Fibroblast of peridontal ligament (primary cell): Measurements from ENCODE around the gene SMOC1.

Experiments used
- DNase-seq: peaks from one replicate; pipeline ENCODE4 v3.0.0-alpha.2; 2010; ENCODE audit errors: extremely low read depth

The SMOC1 gene

DNA sequence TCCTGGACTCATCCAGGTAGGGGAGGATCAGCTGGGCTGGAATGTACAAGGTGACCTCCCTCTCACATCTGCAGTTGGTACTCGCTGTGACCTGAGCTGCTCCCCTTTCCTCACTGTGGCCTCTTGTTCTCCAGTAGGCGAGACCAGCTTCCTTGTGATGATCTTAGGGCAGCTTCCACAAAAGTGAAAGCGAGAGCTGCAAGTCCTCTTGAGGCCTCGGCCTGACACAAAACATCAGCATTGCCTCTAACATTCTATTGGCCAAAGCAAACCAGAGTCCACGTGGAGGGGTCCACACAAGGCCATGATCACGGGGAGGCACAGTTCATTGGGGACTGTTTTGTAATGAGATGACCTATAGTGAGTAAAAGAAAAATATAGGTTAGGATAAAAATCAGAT is 127.5 kb downstream of the SMOC1 start:
- DNase-seq, result no peak

- DNase-seq, result no peak
Observed at GRCh38 chr14:70008284-70009262, 129.4 kb downstream of the SMOC1 start.

GRCh38 chr14:70009961-70010360 is 130.7 kb downstream of the SMOC1 start:
- no peak for DNase-seq

DNA sequence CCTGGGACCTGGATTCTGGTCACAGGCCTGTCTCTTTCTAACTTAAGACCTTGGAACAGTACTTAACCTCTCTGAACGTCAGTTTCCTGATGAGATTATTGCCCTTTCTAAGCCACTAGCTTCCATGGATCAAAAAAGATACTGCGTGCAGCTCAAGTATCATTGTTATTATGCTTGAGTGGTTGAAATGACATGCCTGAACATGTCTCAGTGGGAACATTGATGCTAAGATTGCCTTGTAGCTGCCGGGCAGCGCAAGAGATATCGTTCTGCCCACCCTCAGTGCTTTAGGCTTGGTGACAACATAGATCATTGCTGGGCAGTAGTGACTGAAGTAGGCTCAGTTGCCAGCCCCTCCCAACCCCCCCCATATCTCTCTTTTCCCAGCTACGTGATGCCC is 131.9 kb downstream of the SMOC1 start:
- no peak for DNase-seq

- no peak for DNase-seq
Observed at GRCh38 chr14:70011708-70012107, 132.5 kb downstream of the SMOC1 start.

- DNase-seq, result no peak
Observed at GRCh38 chr14:70013271-70013873, 134.2 kb downstream of the SMOC1 start.

DNA sequence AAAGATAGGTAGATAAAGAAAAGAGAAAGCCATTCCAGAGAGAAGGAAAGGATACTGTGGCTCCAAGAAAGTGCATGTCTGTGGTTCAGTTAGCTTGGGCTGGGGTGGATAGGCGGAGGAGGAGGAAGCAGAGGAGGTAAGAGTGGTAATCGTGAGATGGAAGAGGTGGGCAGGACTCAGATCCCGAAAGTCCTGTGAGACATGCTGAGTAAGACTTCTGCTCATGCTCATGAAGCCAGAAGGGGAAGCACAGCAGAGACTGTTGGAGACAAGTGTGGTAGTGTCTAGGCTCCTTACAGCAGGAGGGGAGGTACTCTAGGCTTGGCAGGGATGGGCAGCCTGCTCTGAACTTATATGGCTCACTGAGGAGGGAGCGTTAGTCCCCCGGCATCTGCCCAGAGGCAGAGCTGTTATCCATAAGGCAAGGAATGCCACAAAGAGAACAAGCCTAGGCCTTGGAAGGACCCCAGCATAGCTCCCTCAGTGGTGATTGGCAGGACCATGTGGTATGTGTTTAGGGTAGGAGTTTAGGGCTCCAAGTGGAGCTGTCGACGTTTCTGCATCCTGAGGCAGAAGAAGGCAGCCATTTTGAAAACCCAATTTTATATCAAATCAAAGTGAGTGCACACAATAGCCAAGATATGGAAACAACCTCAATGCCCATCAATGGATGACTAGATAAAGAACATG is 135.3 kb downstream of the SMOC1 start:
- no peak for DNase-seq

DNA sequence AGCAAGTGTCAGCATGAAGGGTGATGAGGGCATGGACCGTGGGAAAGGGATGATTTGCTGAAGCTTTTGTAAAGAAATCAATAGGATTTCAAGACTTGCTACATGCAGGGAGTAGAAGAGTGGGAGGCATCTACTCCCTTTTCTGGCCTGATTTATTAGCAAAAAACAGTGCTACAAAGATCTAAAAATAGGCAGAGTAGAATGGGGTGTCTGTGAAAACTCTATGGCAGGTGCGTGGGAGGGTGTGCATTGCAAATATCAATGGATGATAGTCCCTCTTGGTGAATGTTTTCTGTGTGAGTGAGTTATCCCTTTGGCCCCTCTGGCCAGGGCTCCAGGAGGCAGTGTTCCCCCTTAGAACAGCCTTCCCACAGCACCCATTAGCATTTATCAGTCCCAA is 139.0 kb downstream of the SMOC1 start:
- no peak for DNase-seq

DNA sequence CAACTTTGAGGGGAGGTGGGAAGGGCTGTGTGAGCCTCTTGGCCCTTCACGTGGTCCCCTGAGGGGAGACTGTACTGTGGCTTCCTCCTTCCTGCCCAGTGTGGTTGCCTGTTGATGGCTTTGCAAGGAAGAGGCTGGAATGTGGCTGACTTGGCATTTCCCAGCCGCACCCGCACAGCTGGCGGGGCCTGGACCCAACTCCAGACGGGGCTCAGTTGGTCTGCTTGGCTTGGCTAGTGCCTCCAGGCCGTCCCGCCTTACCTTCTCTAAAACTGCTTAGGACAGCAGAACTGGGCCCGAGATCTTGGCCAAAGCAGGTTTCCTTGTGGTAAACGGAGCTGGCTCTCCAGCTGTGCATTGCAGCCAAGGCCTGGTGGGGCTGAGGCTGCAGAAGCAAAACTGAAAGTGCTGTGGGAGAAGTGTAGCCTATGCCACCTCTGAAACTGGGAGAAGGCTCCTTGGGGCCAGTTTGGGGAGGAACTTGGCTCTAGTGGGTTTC is 139.5 kb downstream of the SMOC1 start:
- DNase-seq, result peak; percentile 13

DNA sequence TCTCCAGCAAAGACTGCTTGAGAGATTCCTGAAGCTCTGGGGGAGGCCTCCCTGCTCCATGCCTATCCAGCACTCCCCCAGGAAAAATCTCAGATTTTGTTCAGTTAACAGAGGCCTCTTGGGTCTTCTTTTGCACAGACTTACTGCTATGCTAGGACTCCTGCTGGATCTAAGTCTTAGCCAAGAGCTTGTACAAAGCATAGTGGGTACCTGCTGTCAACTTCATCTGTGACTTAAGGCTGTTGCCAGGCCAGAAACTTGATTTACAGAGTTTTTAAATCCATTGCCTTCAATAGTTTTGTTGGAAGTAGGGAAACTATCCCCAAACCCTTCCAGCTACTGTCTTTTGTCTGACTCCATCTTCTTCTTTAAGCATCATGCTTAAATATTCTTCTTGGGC is 140.5 kb downstream of the SMOC1 start:
- DNase-seq, result no peak

- DNase-seq, result no peak
Observed at GRCh38 chr14:70020352-70021170, 141.3 kb downstream of the SMOC1 start.

DNA sequence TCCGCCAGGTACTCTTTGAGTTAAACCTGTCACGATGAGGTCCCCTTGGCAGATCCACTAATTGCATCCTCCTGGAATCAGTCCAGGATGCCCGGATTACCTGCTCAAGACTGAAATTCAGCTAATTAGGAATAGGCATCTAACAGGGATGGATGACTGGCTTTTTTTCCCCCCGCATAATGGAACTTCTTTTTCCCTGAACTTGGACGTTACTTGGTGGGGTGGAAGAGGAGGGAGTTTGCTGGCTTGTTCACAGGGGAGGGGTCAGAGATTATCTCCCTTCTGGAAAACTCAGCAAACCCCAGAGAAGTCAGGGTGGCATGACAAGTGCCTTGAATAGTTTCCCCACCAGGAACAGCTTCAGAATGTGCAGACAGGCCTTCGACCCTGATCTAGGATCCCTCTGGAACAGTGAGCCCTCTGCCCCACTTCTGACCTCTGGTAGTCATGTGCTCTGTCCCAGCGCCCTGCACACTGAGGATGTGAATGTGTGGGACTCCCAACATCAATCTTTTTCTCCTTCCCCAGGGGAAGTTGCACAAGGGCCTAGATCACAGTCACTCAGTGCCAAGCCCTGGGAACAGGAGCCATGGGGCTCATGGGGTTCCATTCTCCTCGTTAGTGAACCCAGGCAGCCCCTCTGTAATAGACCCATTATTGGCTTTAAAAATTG is 142.5 kb downstream of the SMOC1 start:
- no peak for DNase-seq

DNA sequence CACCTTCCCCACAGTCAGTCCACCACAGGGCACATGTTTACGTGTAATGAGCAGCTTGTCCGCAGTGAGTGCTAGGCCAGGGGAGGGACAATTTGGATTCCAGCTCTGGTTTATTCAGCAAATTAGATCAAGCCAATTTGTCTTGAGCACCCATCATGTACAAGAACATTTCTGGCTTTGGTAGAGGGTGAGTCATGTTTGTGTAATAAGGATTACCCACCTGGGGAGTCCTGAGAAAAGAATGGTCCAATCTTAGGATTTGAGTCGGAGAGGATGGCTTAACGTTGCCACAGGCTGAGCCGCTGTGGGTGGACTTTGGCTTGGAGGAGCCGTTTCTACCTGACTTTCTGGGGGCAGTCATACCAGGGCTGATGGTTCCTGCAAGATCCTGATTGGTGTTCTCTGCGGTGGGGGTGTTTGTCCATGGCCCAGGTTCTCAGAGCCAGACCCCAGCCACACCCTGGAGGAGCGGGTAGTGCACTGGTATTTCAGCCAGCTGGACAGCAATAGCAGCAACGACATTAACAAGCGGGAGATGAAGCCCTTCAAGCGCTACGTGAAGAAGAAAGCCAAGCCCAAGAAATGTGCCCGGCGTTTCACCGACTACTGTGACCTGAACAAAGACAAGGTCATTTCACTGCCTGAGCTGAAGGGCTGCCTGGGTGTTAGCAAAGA is 143.7 kb downstream of the SMOC1 start:
- no peak for DNase-seq

DNA sequence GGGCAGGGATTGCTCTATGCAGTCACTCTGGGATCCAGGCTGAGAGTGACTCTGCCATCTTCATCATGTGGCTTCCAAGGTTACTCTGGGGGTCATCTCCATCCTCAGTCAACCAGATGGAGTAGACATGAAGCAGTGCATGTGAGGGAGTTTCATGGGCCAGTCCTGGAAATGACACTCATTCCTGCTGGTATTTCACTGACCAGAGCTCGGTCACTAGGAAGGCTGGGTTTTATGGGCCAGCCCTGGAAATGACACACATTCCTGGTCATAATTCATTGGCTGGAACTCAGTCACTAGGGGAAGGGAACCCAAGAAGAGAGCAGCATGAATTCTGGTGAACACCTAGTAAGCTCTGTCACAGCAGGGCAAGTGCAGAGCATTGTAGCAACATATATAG is 144.7 kb downstream of the SMOC1 start:
- DNase-seq, result no peak

DNA sequence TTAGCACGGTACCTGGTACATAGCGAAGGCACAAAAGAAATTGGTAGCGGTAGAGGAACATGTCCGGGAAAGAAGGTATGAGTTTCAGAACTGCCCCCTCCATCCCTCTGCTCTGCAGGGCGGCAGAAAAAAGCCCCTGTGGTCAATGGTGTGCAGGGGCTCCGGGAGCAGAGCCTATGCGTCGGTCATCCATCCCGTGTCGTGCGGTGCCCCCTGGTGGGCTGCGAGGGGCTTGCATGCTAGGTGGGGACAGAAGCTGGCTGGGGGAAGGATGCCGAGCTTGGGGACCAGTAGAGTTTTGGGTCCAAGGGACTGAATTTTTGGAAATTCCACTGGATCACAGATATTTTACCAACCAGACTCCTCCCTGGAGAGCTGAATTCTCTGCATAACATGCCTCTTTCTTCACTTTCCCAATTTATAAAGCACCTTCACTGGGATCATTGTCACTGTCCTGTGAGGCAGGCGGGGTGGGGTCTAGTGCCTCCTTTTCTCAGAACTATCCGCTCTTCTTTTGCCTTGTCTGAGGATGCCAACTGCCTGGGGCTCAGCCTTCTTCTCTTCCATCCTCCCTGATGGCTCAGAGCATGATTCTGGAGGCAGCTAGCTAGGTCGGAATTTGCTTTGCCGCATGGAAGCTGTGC is 148.7 kb downstream of the SMOC1 start:
- DNase-seq, result peak; percentile 16

DNA sequence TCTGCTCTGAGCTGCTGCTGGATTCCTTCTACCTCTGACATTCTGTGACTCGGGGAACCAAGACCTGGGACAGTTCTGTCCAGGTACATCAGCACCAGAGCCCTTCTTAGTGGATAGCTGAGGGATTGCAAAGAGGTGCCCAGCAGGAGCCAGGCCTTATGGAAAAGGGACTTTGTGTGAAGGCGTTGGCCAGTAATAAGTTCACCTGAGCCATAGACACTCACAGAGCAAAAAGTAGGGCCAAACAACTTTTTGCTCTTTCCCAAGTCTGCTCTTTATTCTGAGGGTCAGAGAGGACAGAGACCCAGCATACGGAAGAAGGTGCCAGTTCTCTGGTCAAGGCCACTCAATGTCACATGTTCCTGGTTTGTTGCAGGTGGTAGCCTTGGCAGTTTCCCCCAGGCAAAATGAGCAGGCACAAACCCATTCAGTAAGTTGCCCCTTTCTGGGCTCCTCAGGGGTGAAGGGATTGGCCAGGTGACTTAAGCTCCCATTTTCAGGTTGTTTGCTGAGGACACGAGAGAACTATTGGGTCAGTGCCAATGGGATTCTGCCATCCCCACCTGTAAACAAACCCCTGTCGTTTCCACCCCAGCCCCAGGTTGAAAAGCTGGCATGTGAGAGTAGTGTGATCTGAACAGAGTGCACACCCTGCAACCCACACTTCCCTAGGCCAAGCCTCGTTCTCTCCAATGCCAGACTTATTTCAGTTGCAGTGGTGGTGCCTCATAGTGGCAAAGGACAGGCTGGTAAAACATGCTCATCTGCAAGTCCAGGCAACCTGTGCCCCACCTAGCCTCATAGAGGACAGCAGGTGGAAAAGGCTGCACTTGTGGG is 150.3 kb downstream of the SMOC1 start:
- no peak for DNase-seq

- DNase-seq, result no peak
Observed at GRCh38 chr14:70032016-70032415, 152.8 kb downstream of the SMOC1 start.

- no peak for DNase-seq
Observed at GRCh38 chr14:70032447-70032846, 153.2 kb downstream of the SMOC1 start.

DNA sequence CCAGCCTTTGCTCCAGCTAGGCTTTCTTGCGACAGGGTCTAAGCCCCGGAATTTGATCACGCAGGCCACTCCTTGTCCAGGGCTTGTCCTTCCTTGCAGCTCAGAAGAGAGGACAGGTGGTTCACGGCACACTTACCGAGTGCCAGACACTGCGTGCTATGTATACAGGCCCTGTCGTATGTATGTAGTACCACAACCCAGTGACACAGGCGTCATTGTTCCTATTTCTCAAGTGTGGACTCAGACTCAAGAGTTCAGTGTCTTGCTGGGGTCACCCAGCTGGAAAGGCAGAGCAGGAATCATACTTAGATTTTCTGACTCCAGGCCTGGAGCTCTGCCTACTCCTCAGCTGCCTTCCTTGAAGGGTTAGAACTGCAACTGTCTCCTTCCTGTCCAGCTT is 153.9 kb downstream of the SMOC1 start:
- DNase-seq, result no peak
